Adipose tissue (tissue), 3 donors: ENCODE results near the gene CLRN3. TPM values are rescaled to one million over a fixed set of nuclear protein-coding genes. Genes with fewer than 3 reads are reported as not detected.

Source experiments
- H3K27ac ChIP-seq: one replicate; pipeline ENCODE4 v1.5.1; 2013; ENCODE audit warnings: low read depth, low read length
- WGBS, 3 donors: extraction: QIAGEN DNeasy Blood & Tissue Kit; methylation state at CpG; one replicate each; pipeline ENCODE4 v1.1.7; 2013; 5-methylcytosine and 5-hydroxymethylcytosine counted together
- polyA plus RNA-seq, 3 donors: library from polyadenylated mRNA; stranded (reverse); fragments of 200-250 nt; gene quantifications; one replicate each; pipeline ENCODE4 v1.2.3, GENCODE V29; 2013
- donor health status: healthy with polysubstance abuse.
- donor health status: Bipolar disorder and iron deficiency.
- donor health status: healthy.

The CLRN3 gene
- polyA plus RNA-seq, 3 donors = 0.07 TPM; not detected in 1

DNA sequence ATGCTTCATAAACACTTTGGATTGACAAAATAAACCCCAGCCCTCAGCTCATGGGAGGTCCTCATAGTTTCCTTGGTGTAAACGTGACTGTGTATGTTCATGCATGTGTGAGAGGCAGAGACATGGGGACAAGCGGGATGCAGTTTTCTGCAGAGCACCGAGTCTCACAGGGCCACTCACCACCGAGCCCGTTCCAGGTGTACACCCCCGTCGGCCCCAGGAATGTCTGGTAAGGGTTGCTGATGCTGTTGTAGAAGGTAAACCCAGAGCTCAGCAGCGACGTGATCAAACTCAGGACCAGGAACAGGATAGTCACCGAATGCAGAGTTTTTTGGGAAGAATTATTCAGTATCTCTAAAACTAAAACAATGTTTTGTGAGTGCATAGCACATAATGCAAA, 9.2 kb downstream of the CLRN3 start:
- WGBS, 3 donors = 91 to 93% (median 92%) methylated on average over 10 of the region's 10 CpGs
- H3K27ac ChIP-seq = no peak overlapping the region

GRCh38 chr10:127882801-127883459, 9.8 kb downstream of the CLRN3 start:
- 86 to 94% (median 93%) methylated on average over 4 of the region's 4 CpGs for WGBS, 3 donors
- H3K27ac ChIP-seq = no peak overlapping the region

DNA sequence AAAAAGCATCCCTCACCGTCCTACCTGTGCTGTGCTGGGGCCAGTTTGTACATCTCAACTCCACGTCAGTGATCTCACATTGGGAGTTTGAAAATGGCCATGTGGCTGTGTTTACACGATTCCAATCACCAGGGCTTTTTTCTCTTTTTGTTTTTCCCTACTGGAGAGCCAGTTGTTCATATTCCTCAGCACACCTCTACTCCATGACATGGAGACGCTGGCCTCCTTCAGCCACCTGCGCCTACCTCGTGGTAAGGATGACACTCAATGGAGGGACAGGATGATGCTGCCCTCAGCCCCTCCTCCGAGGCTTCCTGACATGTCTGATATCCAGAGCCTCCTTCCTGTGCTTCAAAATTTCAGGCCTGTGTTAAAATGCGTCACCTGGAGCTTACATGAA, 10.3 kb downstream of the CLRN3 start:
- no peak overlapping the region for H3K27ac ChIP-seq
- 80 to 91% (median 86%) methylated on average over 8 of the region's 8 CpGs for WGBS, 3 donors

DNA sequence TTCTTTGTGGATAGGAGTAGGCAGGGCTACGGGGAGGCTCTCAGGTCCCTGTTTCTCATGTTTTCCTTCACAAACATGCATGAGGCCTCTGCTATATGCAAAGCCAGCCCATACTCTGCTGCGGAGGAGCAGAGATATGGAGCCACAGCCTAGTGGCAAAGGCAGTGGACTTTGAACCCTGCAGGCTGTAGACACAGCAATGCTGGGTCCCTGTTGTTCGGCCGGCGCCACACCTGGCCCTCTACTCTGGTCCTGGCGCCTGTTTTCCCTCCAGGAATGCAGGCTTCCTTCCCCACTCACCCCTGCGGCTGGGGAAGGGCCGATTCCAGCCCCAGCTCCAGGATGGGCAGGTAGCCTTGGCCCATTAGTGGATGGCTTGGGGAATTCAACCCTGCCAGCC, 11.5 kb downstream of the CLRN3 start:
- 37 to 97% (median 83%) methylated on average over 8 of the region's 8 CpGs for WGBS, 3 donors
- H3K27ac ChIP-seq = no peak overlapping the region

DNA sequence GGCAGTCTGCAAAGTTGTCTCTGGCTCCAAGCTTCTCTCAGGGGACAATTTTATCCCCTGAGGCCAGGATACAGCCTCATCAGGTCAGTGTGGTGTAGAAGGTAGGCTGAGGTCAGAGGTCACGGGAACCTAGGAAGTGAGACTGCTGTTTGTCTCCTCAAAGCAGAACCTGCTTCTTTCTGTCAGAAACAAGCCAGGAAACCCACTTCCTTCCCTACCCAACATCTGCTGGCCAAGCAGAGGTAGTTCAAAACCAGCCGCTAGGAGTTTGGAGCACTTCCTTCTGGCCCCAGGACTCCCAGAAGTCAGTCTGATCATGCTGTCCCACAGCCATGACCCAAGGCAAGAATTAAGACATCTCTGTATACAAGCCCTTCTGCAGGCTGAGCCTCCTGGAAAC, 12.2 kb downstream of the CLRN3 start:
- 17 to 42% (median 35%) methylated on average over 2 of the region's 2 CpGs for WGBS, 3 donors
- H3K27ac ChIP-seq = no peak overlapping the region

DNA sequence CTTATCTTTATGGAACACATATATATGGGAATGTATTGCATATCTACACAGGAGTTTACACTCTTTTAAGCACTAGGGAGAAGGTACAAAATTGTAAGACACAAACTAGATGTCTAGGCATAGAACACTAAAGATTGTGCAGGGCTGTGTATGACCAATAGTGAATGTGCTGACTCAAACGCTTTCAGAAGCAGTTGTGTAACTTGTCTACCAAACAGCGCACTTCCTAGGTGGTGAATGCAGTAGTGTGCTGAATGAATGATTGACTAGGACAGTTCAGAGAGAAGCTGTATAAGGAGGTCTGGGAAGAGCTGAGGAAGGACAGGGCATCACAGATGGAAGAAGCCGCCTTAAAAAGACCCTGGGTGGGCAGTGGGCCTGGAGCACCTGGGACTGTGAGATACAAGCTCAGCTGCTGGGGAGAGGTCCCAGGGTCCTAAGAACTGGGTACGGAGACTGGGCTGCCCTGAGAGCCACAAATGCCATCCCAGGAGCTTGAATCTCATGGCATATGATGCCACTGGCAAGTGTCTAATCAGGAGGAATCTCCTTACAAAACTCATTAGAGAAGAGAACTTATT, 14.2 kb downstream of the CLRN3 start:
- no peak overlapping the region for H3K27ac ChIP-seq
- 75 to 85% (median 80%) methylated on average over 4 of the region's 4 CpGs for WGBS, 3 donors

DNA sequence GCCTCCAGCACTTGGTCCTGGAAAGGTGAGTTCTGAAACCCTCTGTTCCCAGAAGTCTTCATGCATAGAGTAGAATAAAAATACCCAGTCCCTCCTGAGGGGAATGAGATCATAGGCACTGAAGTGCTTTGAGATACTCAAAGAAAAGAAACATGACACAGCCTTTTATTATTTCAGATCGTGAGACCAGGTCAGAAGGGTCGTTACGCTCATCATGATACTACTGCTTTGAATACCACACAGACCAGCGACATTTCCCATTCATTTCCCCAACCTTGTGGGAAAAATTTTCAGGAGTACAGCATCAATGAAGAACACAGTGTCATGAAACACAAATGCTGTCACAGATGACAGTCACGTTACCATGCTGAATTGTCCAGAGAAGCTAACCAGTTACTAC, 15.0 kb downstream of the CLRN3 start:
- 75 to 89% (median 88%) methylated on average over 5 of the region's 5 CpGs for WGBS, 3 donors
- no peak overlapping the region for H3K27ac ChIP-seq

DNA sequence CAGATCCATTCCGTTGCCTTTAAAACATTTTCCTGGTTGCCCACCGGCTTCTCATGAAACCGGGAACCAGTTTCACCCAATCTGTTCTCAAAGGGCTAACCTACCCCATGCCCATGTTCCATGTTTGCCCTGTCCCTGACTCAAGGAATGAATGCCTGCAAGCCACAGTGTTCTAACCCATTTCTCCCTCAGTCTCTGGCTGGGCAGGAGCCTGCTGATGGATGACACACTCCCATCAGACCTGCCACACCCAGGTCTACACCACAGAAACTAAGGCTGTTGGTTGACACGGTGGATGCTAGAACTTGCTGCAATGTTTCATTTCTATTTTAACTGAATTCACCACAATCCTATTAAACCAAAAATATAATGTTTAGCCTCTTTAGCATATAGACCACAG, 15.6 kb downstream of the CLRN3 start:
- H3K27ac ChIP-seq = no peak overlapping the region
- WGBS, 3 donors = 88 to 97% (median 94%) methylated on average over 4 of the region's 4 CpGs

DNA sequence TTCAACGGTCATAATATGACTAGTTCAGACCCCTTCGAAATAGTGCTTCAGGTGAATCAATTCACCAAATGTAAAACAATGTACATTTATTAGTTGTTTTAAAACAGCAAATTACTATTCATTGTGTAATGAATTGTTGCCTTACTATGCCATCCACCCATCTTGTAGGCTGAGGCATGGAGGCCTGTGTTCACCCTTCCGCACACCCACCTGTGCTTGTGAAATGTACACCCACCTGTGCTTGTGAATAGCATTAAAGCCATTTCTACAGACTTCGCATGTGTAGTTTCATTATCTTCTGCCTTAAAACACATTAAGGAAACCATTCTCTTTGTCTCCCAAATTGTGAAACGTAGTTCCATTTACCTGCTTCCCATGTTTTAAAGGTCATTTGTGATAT, 16.8 kb downstream of the CLRN3 start:
- no peak overlapping the region for H3K27ac ChIP-seq
- WGBS, 3 donors = 92 to 96% (median 94%) methylated on average over 5 of the region's 5 CpGs

DNA sequence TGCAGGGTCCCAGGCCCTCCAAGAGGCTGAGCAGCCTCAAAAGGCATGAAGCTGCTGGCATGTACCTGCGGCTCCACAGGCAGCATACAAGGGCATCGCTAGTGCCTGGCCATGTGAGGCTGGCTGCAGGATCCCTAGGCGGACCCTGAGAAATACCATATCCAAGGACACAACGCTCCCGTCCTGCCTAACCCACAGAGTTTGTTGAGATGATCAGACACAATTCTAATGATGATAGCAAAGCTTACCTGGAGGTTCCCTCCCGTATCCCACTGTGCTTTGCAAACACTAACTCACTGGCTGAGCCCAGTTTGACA, 17.3 kb downstream of the CLRN3 start:
- no peak overlapping the region for H3K27ac ChIP-seq
- WGBS, 3 donors = 86 to 97% (median 95%) methylated on average over 6 of the region's 6 CpGs

GRCh38 chr10:127874671-127875448, 17.9 kb downstream of the CLRN3 start:
- no peak overlapping the region for H3K27ac ChIP-seq
- WGBS, 3 donors = 82 to 92% (median 92%) methylated on average over 11 of the region's 11 CpGs

DNA sequence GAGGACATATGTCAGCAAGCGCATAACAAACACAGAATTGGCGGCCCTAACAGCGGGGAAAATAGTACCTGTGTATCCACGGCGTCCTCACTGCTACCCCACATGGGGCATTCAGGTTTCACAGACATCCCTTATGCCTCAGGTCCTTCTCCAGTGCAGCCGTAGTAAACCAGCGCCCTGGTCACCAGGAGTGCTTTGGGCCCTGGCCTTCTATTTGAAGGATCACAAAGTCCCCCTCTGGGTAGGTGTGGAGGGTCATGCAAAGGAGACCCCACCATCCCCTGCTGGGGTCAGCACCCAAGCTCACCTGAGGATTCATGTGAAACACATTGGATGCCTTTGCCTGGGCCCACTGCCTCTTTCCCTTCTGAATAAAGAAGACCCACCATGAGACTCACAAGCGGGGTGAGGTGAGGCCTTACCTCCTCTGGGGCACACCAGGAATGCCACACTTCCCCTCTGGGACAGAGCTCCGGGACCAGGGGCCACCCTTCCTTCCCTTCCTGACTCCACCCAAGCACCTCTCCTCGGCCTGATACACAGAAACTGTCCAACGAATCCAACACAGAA, 18.8 kb downstream of the CLRN3 start:
- no peak overlapping the region for H3K27ac ChIP-seq
- 83 to 89% (median 85%) methylated on average over 11 of the region's 11 CpGs for WGBS, 3 donors

- H3K27ac ChIP-seq = no peak overlapping the region
- 54 to 86% (median 82%) methylated on average over 12 of the region's 12 CpGs for WGBS, 3 donors
These were observed 19.7 kb downstream of the CLRN3 start for GRCh38 chr10:127872871-127873600.

GRCh38 chr10:127872011-127872761, 20.6 kb downstream of the CLRN3 start:
- 57 to 78% (median 58%) methylated on average over 23 of the region's 23 CpGs for WGBS, 3 donors
- no peak overlapping the region for H3K27ac ChIP-seq

GRCh38 chr10:127871631-127872010, 21.1 kb downstream of the CLRN3 start:
- WGBS, 3 donors = 67 to 75% (median 68%) methylated on average over 7 of the region's 7 CpGs
- no peak overlapping the region for H3K27ac ChIP-seq

GRCh38 chr10:127869329-127869728, 23.4 kb downstream of the CLRN3 start:
- H3K27ac ChIP-seq = no peak overlapping the region

- H3K27ac ChIP-seq = no peak overlapping the region
- 59 to 83% (median 81%) methylated on average over 1 of the region's 1 CpG for WGBS, 3 donors
These were observed 24.9 kb downstream of the CLRN3 start for GRCh38 chr10:127867805-127868204.

- 67 to 81% (median 77%) methylated on average over 8 of the region's 8 CpGs for WGBS, 3 donors
- no peak overlapping the region for H3K27ac ChIP-seq
These were observed 26.3 kb downstream of the CLRN3 start for GRCh38 chr10:127866276-127867013.
